Activated CD4-positive, CD25-positive, alpha-beta regulatory T cell treated with anti-CD3 and anti-CD28 coated beads, Interleukin-2, amount 50 U/mL, for 16 hours (primary cell): Measurements from ENCODE around the gene SLC1A1.
"Not testable (repeated sequence)": the region's sequence is repeated elsewhere in the genome, so short reads cannot be mapped to it uniquely, and the experiment has no call there.

Experiments
- DNase-seq: peaks from one replicate; pipeline ENCODE4 v3.0.0-alpha.2; 2020; ENCODE audit warnings: low read depth, low spot score

The SLC1A1 gene

GRCh38 chr9:4506490-4506889 is 16.2 kb downstream of the SLC1A1 start:
- DNase-seq = no peak

- no peak for DNase-seq
Measured at GRCh38 chr9:4507306-4508130, 17.2 kb downstream of the SLC1A1 start.

- DNase-seq = no peak
Measured at GRCh38 chr9:4508246-4508906, 18.1 kb downstream of the SLC1A1 start.

- DNase-seq = no peak
Measured at GRCh38 chr9:4508907-4509589, 18.8 kb downstream of the SLC1A1 start.

GRCh38 chr9:4509590-4509984 is 19.3 kb downstream of the SLC1A1 start:
- no peak for DNase-seq

GRCh38 chr9:4510546-4511322 is 20.5 kb downstream of the SLC1A1 start:
- DNase-seq = no peak

- no peak for DNase-seq
Measured at GRCh38 chr9:4514252-4515128, 24.2 kb downstream of the SLC1A1 start.

GRCh38 chr9:4515958-4516375 is 25.7 kb downstream of the SLC1A1 start:
- no peak for DNase-seq

GRCh38 chr9:4517274-4517673 is 27.0 kb downstream of the SLC1A1 start:
- DNase-seq = no peak

GRCh38 chr9:4519604-4520003 is 29.3 kb downstream of the SLC1A1 start:
- no peak for DNase-seq

GRCh38 chr9:4520055-4520454 is 29.8 kb downstream of the SLC1A1 start:
- DNase-seq = no peak

GRCh38 chr9:4530375-4530774 is 40.1 kb downstream of the SLC1A1 start:
- DNase-seq = no peak

GRCh38 chr9:4530831-4531230 is 40.6 kb downstream of the SLC1A1 start:
- DNase-seq = not testable (repeated sequence)

GRCh38 chr9:4531355-4531754 is 41.1 kb downstream of the SLC1A1 start:
- DNase-seq = not testable (repeated sequence)

- DNase-seq = not testable (repeated sequence)
Measured at GRCh38 chr9:4533881-4534280, 43.6 kb downstream of the SLC1A1 start.

GRCh38 chr9:4536196-4536595 is 45.9 kb downstream of the SLC1A1 start:
- DNase-seq = not testable (repeated sequence)

- DNase-seq = no peak
Measured at GRCh38 chr9:4537581-4537980, 47.3 kb downstream of the SLC1A1 start.

- DNase-seq = no peak
Measured at GRCh38 chr9:4538107-4538506, 47.8 kb downstream of the SLC1A1 start.

GRCh38 chr9:4538621-4539020 is 48.4 kb downstream of the SLC1A1 start:
- no peak for DNase-seq

- no peak for DNase-seq
Measured at GRCh38 chr9:4540425-4540824, 50.2 kb downstream of the SLC1A1 start.

- no peak for DNase-seq
Measured at GRCh38 chr9:4541281-4541680, 51.0 kb downstream of the SLC1A1 start.
